ENCODE measurements around the gene PCDH7.

Gene PCDH7

GRCh38 chr4:30770812-30771211 lies 50.6 kb downstream of the PCDH7 start:
- Histone ChIP-seq H3K9me3 (ENCODE audit: low read length) (no peaks in the 10 kb centered on the region), H3K4me3 (ENCODE audit: low read depth, low read length, poor library complexity, severe bottlenecking) (no peak overlapping the region), H3K27me3 (ENCODE audit: insufficient read depth, low read length) (no peaks in the 10 kb centered on the region), H3F3A (ENCODE audit: insufficient read depth, low read length) (no peaks in the 10 kb centered on the region), H4K20me1 (ENCODE audit: insufficient read depth, low read length) (no peaks in the 10 kb centered on the region), H3K9me2 (ENCODE audit: low read depth, low read length) (no peaks in the 10 kb centered on the region), H2AFZ (ENCODE audit: low read length) (no peak overlapping the region), H3K9ac (ENCODE audit: low read length) (no peak overlapping the region), H3K4me2 (ENCODE audit: low read length) (no peak overlapping the region), H3K79me2 (ENCODE audit: insufficient read depth, low read length) (no peaks in the 10 kb centered on the region), H3K27ac (ENCODE audit: low read depth, low read length, poor library complexity, severe bottlenecking) (no peak overlapping the region), H3K36me3 (ENCODE audit: insufficient read depth, low read length) (no peaks in the 10 kb centered on the region), H3K4me1 (ENCODE audit: insufficient read depth, low read length, severe bottlenecking) (no peaks in the 10 kb centered on the region)
- TF ChIP-seq CTCF (IDR thresholded peaks at IDR 0.05; ENCODE audit: low read length) (no peak), EZH2 (IDR thresholded peaks at IDR 0.05; ENCODE audit: borderline replicate concordance, low read length) (no peak)

GRCh38 chr4:30776451-30776850 lies 56.3 kb downstream of the PCDH7 start:
- Histone ChIP-seq H3F3A (ENCODE audit: insufficient read depth, low read length) (no peaks in the 10 kb centered on the region), H4K20me1 (ENCODE audit: insufficient read depth, low read length) (no peaks in the 10 kb centered on the region), H3K4me3 (ENCODE audit: low read depth, low read length, poor library complexity, severe bottlenecking) (no peak overlapping the region), H3K4me2 (ENCODE audit: low read length) (no peak overlapping the region), H3K79me2 (ENCODE audit: insufficient read depth, low read length) (no peaks in the 10 kb centered on the region), H3K27ac (ENCODE audit: low read depth, low read length, poor library complexity, severe bottlenecking) (no peak overlapping the region), H3K27me3 (ENCODE audit: insufficient read depth, low read length) (no peaks in the 10 kb centered on the region), H3K4me1 (ENCODE audit: insufficient read depth, low read length, severe bottlenecking) (no peaks in the 10 kb centered on the region), H3K36me3 (ENCODE audit: insufficient read depth, low read length) (no peaks in the 10 kb centered on the region), H3K9ac (ENCODE audit: low read length) (no peak overlapping the region), H3K9me2 (ENCODE audit: low read depth, low read length) (no peaks in the 10 kb centered on the region), H3K9me3 (ENCODE audit: low read length) (no peaks in the 10 kb centered on the region), H2AFZ (ENCODE audit: low read length) (no peak overlapping the region)
- TF ChIP-seq EZH2 (IDR thresholded peaks at IDR 0.05; ENCODE audit: borderline replicate concordance, low read length), result no peak
- TF ChIP-seq CTCF (IDR thresholded peaks at IDR 0.05; ENCODE audit: low read length), result no peak

- H3K9me2 ChIP-seq (ENCODE audit: low read depth, low read length), result no peaks in the 10 kb centered on the region
- H4K20me1 ChIP-seq (ENCODE audit: insufficient read depth, low read length), result no peaks in the 10 kb centered on the region
- H3K27me3 ChIP-seq (ENCODE audit: insufficient read depth, low read length), result no peaks in the 10 kb centered on the region
- no peak overlapping the region for H3K27ac ChIP-seq (ENCODE audit: low read depth, low read length, poor library complexity, severe bottlenecking)
- H3K36me3 ChIP-seq (ENCODE audit: insufficient read depth, low read length), result no peaks in the 10 kb centered on the region
- H3K4me1 ChIP-seq (ENCODE audit: insufficient read depth, low read length, severe bottlenecking), result no peaks in the 10 kb centered on the region
- no peaks in the 10 kb centered on the region for H3K9me3 ChIP-seq (ENCODE audit: low read length)
- H3K4me3 ChIP-seq (ENCODE audit: low read depth, low read length, poor library complexity, severe bottlenecking), result no peak overlapping the region
- no peak overlapping the region for H2AFZ ChIP-seq (ENCODE audit: low read length)
- no peak overlapping the region for H3K4me2 ChIP-seq (ENCODE audit: low read length)
- no peaks in the 10 kb centered on the region for H3F3A ChIP-seq (ENCODE audit: insufficient read depth, low read length)
- TF ChIP-seq CTCF (IDR thresholded peaks at IDR 0.05; ENCODE audit: low read length) (no peak), EZH2 (IDR thresholded peaks at IDR 0.05; ENCODE audit: borderline replicate concordance, low read length) (no peak)
- no peaks in the 10 kb centered on the region for H3K79me2 ChIP-seq (ENCODE audit: insufficient read depth, low read length)
- H3K9ac ChIP-seq (ENCODE audit: low read length), result no peak overlapping the region
Measured at GRCh38 chr4:30776921-30777415, 56.8 kb downstream of the PCDH7 start.

Data from OCI-LY1 (cell line).